GM18867 (cell line): ENCODE data around the gene SNTG2.
"Not testable (repeated sequence)": the region's sequence is repeated elsewhere in the genome, so short reads cannot be mapped to it uniquely, and the experiment has no call there.

Source experiments
- ATAC-seq: cut with Tn5 transposase; IDR thresholded peaks from one replicate; pipeline ENCODE4 v1.9.1; 2021; ENCODE audit warnings: mild to moderate bottlenecking, moderate library complexity; ENCODE audit not compliant: unreplicated experiment

The SNTG2 gene

DNA sequence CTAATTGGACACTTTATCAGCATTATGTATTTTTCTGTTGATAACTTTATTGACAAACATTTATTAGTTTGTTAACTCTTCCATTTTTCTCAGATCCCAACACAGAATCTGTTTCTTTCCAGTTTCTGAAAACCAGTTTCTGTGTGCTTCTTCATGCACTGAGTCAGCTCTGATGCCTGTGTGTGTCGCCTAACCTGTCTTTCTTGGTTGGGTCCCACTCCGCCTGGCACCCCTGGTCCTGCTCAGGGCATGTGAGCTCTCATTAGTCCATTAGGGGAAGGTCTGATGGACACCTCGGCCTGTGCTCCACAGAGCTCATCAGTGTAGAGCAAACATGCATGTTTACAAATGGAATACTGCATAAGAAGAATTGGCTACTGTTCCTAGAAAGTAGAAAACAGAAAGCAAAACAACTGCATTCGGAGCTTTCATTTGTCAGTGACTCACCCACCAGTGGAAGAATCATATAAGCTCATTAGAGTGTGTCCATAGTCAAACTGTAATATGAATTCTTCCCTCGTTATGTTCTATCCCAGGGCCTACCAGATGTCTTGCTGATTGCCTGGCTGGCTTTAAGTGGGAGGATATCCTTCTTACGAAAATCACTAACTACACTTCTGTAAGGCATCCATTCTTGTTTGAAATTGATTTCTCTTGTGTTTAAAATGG is 137.7 kb downstream of the SNTG2 start:
- ATAC-seq: no peak

DNA sequence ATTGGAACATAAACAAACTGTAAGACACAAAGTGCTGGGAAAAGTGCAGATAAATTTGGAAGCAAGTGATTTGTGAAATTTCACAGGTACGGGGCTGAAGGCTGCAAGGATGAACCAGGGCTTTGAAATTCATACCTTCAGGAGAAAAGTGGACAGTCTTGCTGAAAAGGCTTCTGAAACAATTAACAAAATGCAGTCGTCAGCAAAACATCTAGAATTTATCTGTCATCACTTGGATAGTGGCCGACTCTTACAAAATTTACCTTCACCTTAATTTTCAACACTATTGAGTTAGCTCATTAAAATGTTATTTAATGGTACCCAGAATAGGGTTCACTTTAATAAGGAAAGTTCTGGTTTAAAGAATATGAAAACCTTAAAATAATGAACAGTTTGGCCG is 138.3 kb downstream of the SNTG2 start:
- ATAC-seq: no peak

DNA sequence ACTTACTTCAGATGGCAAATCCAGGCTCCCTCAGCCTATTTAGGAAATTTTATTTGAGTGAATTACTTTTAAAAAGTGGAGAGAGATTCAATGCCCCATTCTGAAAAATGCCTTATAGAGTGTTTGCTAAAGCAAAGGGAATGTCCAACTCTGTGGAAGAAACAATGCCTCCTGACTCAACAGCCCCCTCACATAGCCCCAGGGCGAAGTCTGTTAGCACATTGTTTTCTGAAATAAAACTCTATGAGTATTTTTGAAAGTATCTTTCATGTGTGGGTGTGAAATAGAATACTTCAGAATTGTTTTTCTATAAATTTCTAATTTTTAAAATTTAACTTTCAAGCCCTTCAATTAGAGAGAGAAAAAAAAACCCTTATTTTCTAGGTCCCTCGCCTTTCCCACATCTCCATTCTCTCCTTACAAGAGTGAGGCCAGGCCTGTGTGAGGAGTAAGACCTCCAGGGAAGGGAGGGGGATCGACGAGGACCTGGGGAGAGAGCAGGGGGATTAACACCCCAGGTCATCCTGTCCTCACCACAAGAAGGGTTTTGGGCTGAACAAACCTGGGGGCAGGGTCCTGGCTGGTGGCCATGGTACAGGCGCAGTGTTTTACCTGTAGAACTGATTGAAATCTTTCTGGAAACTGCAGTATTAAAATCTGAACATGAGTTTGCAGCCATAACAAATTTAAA is 141.4 kb downstream of the SNTG2 start:
- no peak for ATAC-seq

DNA sequence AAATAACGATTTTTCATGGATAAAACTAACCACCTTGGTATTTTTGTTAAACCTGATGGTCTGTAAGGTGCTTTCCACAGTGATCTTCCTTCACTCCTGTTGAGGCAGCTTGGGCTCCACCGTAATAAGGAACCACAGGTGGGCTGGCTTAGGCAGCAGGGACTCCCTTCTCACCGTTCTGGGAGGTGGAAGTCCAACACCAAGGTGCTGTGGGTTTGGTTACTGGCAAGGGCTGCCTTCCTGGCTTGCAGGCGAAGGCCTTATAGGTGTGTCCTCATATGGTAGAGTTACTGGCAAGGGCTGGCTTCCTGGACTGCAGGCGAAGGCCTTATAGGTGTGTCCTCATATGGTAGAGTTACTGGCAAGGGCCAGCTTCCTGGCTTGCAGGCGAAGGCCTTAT is 143.0 kb downstream of the SNTG2 start:
- not testable (repeated sequence) for ATAC-seq

DNA sequence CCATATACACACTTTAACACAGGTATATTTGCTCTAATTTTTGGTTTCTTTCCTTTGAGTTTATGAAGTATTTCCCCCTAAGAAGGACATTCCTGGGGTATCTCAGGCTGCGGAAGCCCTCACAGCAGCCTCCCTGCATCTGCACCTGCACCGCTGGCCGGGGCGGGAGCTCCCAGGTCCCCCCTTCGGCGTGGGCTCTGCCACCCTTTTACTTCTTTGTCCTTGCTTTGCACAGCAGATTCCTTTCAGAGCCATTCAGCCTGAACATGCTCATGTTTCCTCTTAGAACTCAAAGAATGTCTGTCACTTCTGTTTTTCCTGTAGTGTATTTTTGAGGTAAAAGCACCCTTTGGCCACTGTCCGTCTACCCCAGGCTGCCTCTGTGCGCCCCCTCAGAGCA is 146.5 kb downstream of the SNTG2 start:
- ATAC-seq: no peak

DNA sequence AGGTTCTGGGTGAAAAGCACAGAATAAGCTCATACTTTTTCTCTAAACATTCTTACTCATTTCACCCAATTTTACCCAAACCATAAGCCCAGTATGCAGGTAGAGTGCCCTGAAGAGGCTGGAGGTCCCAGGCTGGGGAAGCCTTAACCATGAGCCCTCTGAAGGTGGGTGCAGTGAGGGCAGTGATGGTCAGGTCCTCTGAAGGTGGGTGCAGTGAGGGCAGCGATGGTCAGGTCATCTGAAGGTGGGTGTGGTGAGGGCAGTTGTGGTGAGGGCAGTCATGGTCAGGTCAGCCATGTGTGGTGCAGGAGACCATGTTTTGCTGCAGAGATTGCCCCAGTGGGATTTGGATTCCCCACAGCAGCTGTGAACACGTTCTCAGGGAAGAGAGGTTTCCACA is 148.8 kb downstream of the SNTG2 start:
- ATAC-seq: no peak

DNA sequence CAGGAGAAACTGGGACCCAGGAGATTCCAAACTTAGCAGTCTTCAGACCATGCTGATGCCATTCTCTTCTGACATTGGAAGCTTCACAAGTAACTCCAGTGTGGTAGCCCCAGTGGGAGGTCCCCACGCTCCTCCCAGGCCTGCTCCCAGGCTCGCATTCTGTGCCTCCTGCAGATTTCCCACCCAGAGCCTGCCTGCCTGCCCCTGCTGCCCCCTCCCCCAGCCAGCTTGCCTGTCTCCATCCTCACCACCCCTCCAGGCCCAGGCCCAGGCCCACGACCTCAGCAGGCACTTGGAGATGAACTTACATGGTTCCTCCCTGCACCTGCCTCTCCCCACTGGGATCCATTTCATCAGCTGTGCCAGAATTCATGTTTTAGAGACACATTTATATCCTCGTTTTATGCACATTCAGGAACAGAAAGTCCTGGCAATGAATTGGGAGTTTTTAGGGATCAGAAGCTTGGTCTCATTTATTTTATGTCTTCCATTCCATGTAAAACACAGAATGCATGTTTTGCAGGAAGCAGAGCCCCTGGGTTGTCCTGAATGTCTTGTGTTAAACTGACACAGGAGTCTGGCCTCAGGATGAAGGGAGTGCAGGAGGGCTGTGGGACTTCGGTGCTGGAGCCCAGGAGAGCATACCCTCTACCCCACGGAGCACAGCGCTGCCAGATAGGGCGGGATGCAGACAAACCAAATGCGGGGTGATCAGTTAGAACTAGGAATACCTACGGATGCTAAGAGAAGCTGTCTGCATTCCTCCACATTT is 150.5 kb downstream of the SNTG2 start:
- ATAC-seq: no peak

DNA sequence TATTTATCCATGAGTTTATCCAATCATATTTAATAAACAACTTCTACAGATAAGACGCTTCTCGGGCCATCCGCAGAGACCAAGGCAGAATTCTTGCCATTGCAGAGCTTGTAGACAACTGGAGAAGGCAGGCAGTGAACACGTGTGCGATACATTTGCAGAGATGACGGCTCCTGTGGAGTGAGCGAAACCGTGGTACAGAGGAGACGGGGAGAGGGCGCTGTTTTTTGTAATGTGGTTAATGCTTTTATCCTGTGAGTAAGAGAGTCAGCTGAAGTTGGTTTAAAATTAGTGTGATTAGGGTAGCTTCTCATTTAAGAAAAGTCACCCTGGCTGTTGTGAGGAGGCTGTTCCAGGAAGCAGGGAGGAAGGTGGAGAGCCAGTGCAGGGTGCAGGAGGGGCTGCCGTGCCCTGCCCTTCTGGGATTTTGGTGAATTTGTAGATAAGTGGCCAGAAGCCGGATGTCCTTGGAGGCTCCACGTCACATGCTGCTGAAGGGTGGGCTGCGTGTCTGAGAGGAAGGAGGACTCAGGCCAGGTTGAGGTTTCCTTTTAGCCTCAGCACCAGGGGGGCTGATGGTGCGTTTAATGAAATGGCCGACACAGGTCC is 151.4 kb downstream of the SNTG2 start:
- no peak for ATAC-seq

GRCh38 chr2:1104364-1104763 is 153.7 kb downstream of the SNTG2 start:
- no peak for ATAC-seq

- not testable (repeated sequence) for ATAC-seq
Measured at GRCh38 chr2:1106344-1106743, 155.7 kb downstream of the SNTG2 start.

GRCh38 chr2:1115843-1116539 is 165.3 kb downstream of the SNTG2 start:
- ATAC-seq: no peak

- ATAC-seq: no peak
Measured at GRCh38 chr2:1117569-1117968, 166.9 kb downstream of the SNTG2 start.

GRCh38 chr2:1125217-1125616 is 174.6 kb downstream of the SNTG2 start:
- ATAC-seq: no peak

- ATAC-seq: no peak
Measured at GRCh38 chr2:1125633-1126370, 175.2 kb downstream of the SNTG2 start.

DNA sequence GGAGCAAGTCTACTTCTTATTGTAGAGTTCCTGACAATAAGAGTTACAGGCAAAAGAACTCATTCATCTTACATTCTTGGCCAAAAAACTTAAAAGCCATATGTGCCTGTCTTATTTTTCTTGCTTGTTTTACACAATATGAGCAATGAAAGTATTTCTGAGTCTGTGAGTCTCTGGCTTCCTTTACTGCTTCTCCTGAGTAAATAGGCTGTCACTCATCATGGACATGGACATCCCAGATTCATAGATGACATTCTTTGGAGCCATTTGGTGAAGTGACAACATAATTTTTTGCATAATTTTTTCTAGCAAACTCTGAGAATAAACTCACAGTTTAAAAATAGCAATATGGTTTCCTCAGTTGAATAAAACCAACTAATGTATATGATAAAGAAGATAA is 179.3 kb downstream of the SNTG2 start:
- no peak for ATAC-seq

GRCh38 chr2:1130922-1131321 is 180.3 kb downstream of the SNTG2 start:
- ATAC-seq: no peak

- ATAC-seq: no peak
Measured at GRCh38 chr2:1132328-1132969, 181.8 kb downstream of the SNTG2 start.

DNA sequence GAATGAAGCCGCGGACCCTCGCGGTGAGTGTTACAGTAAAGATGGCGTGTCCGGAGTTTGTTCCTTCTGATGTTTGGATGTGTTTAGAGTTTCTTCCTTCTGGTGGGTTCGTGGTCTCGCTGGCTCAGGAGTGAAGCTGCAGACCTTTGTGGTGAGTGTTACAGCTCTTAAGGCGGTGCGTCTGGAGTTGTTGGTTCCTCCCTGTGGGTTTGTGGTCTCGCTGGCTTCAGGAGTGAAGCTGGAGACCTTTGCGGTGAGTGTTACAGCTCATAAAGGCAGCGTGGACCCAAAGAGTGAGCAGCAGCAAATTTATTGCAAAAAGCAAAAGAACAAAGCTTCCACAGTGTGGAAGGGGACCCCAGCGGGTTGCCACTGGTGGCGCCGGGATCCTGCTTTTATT is 183.2 kb downstream of the SNTG2 start:
- ATAC-seq: not testable (repeated sequence)

- ATAC-seq: no peak
Measured at GRCh38 chr2:1134629-1135028, 184.0 kb downstream of the SNTG2 start.

DNA sequence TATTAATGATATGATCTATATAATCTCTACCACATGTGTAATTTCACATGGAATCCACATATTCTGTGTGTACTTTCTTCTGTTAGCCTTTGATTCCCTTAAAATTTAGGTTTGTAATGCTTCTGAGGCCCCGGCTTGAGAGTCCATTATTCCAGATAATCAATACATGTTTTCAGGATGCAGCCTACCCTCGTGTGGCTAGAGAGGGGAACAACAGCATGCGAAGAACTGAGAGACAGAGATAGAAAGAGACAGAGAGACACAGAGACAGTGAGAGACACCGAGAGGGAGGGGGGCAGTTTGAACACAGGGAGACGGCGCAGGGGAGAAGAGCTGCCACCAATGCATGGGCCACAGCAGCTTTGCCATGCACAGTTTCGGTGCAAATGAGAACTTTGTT is 185.4 kb downstream of the SNTG2 start:
- no peak for ATAC-seq
